NK-92 (cell line): ENCODE data around the gene TAF4.
"Not testable (repeated sequence)": the region's sequence is repeated elsewhere in the genome, so short reads cannot be mapped to it uniquely, and the experiment has no call there.

Source experiments
- DNase-seq: peaks from one replicate; lab custom pipeline; 2025; ENCODE audit not compliant: unreplicated experiment; lab: John Stamatoyannopoulos, UW

The TAF4 gene

DNA sequence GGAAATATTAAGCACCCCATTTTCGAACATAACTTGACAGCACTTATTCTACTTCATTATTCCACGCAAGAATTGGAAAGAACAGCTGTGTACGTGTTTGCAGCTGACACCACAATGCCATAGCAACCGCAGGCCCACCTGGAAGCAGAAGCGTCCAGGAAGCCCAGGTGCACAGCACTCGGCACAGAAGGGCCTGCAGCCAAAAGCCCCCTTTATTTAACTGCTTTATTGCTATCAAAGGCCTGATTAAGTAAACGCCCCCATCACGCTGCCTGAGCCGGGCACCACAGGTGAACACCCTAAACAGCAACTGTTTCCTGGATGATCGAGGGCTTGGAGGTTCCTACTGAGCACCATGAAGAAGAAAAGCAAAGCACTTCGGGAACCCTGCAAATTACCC, 6.3 kb downstream of the TAF4 start:
- DNase-seq: no peak

GRCh38 chr20:62058941-62059340, 6.7 kb downstream of the TAF4 start:
- DNase-seq: no peak

DNA sequence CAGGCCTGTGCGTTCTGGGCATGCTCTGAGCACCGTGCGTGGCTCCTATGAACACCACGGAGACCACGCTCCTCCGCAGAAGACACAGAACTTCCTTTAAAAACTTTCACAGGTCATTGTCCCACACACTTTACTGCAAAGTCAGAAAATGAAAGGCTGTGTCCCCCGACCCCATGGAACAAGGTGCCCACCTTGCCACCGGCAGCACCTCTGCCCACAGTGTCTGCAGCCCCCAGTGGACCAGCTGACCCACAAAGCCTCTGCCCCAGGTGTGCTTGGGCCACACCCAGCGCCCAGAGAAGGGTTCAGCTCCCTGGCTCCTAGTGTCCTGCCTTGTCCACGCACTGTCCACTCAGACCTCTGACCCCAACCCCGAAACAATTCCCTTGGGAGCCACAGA, 8.7 kb downstream of the TAF4 start:
- no peak for DNase-seq

- DNase-seq: no peak
These were observed 9.3 kb downstream of the TAF4 start for GRCh38 chr20:62056377-62056776.

DNA sequence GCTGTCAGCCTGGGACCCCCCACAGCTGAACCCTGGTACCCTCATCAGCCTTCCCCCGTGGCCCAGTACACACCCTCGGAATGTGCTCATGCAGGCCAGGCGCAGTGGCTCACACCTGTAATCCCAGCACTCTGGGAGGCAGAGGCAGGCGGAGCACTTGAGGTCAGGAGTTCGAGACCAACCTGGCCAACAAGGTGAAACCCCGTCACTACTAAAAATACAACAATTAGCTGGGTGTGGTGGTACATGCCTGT, 9.9 kb downstream of the TAF4 start:
- not testable (repeated sequence) for DNase-seq

- no peak for DNase-seq
These were observed 10.4 kb downstream of the TAF4 start for GRCh38 chr20:62055106-62055861.

- DNase-seq: no peak
These were observed 11.2 kb downstream of the TAF4 start for GRCh38 chr20:62054451-62054953.

DNA sequence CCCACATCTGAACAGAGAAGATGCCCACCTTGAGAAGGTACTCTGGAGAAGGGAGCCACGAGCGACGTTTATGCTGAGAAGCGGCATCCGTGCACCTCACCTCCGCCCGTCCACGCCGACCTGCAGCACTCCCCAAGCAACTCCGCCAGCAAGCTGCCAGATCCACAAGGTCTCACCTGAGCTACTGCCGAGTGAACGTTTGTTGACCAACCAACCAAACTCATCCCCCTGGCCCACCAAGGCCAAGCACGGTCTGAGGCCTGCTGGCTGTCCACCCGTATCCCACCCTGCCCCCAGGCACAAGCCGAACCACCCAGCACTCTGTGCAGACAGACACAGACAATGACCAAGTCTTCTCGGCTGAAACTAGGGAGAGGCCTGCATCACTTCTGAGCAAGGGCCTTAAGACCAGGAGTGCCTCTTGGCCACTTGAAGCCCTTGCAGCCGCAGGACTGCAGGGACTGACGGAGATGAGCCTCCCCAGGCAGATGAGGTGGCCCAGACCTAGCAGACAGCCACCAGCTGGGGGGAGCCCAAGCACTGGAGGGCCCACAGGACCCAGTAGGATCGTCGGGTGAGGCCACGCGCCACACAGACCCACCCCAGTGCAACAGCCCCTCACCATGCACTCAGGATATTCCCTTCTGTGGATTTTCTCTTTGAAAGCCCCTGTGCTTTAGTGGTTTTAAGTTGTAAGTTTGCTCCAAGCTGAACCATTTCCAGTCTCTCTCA, 12.1 kb downstream of the TAF4 start:
- no peak for DNase-seq

DNA sequence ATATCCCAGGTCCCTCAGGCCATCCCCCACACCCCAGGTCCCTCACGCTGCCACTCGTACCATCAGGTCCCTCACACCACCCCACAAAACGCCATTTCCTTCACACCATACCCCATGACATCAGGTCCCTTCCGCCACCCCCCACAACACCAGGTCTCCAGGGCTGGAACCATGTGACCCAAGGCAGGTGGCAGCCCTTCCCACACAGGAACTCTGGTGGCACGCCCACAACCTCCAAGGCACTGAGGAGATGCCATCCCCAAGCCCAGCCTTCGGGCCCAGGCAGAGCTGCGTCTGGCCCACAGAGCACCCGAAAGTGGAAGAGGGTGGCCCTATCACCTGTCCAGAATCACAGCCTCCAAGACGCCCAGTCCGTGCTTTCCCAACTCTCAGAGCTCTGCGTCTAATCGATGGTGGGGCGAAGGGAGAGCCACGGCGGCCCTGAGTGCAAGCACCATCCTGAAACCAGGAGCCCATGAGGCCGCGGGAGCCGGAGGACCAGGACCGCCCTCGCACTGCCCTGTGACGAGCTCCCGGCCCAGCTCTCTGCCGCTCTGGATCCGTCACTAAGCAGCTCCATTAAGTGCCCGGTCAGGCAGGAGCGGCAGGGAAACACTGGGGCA, 12.7 kb downstream of the TAF4 start:
- no peak for DNase-seq

DNA sequence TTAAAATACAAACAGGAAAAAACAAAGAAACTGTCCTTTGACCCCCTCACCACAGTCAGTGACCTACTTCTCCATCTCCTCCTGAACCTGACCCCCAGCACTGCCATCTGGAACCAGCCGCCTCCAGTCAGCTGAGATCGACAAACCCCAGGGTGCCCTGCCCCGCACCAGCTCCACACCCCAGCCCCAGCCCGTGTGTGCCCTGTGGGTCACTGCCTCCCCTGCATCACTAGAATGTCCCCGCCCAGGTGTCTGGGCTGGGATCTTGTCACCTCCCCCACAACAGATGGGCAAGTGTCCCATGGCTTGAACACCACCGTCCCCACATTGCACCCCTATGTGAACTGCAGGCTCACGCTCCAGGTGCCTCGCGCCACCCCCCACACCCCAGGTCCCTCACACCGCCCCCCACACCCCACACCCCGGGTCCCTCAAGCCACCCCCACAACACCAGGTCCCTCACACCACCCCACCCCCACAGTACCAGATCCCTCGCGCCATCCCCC, 13.3 kb downstream of the TAF4 start:
- DNase-seq: no peak

- DNase-seq: no peak
These were observed 14.0 kb downstream of the TAF4 start for GRCh38 chr20:62051546-62052255.

DNA sequence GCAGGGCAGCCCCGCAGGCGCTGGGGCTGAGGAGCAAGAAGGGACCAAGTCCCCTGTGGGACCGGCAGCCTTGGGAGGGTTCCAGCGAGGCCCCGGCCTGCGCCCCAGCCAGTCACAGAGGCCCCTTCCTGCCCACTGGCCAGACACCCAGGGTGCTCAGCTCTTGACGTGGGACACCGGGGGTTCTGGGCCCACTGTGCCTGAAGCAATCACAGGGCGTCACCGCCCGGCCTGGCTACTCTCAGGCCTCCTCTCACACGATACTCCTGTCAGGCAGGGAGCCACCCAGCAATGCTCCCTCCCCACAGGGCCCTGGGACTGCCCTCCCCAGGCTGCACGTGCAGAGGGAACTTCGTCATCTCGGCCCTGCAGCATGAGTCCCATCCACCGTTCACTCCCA, 14.5 kb downstream of the TAF4 start:
- DNase-seq: no peak

DNA sequence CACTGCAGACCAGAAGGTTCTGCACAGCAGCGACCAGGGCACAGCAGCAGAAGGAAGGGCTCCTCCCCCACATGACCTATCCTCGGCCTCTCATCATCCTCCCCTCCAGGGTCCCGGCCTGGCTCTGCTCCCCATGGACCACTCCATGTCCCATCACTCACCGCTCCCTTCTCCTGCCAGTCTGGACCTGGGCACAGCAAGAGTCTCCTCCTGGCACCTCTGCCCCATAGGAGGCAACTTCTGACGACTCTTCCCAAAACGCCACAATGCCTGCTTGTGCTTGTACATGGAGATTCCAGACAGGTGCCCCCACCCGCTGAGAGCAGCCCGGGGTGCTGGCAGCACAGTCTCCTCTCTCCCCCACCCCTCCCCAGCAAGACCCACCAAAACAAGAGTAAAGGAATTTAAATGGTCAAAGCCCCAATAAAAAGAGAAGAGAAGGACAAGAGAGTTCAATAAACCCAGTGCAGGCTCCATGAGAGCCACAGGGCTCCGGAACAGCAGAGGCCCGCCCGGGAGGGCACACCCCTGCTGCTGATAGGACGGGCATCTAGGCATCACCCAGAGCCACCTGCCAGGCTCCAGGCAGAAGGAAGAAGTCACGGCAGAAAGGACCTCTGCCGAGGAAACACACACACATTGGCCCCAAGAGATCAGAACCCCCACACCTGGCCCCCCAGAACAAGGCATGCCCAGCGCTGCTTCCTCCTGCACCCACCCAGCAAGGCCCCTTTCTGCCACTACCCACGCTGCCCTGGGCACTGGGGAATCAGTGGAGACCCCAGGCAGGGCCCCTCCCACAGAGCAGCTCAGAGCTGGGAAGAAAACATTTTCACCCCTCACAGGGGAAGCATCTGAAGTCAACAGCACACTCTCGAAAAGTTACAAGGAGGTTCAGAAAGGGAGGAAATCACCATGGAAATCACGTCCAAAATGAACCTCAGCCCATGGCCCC, 15.2 kb downstream of the TAF4 start:
- DNase-seq: no peak

- DNase-seq: no peak
These were observed 16.1 kb downstream of the TAF4 start for GRCh38 chr20:62049342-62050165.

DNA sequence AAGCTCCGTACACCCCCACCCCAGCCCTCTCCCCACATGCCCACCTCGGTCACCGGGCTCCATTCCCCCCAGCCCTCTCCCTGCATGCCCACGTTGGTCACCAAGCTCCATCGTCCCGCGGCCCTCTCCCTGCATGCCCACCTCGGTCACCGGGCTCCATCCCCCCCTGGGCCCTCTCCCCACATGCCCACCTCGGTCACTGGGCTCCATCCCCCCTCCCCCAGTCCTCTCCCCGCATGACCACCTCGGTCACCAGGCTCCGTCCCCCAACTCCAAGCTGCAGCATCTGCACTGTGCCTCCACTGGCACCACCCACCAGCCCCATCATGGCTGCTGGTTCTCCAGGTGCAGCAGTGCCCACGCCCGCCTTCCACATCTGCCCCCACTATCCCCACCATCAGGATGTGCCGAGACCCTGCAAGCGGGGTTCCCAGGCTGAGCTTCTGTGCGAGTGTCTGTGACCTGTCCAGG, 16.8 kb downstream of the TAF4 start:
- no peak for DNase-seq

- DNase-seq: no peak
These were observed 17.3 kb downstream of the TAF4 start for GRCh38 chr20:62048346-62048761.

- no peak for DNase-seq
These were observed 17.9 kb downstream of the TAF4 start for GRCh38 chr20:62047666-62048345.

- no peak for DNase-seq
These were observed 19.2 kb downstream of the TAF4 start for GRCh38 chr20:62046431-62046830.
